Measurements from ENCODE around the gene THEMIS. TPM values are rescaled to one million over a fixed set of nuclear protein-coding genes. Genes with fewer than 3 reads are reported as not detected.

Gene THEMIS
- total and polyA plus RNA-seq, 2 of the 4 experiments (the other 2 are of a cell fraction): not detected

- H3K9me1 ChIP-seq (ENCODE audit: insufficient read depth, low read length): no peaks in the 10 kb centered on the region
- no peak overlapping the region for H2AK5ac ChIP-seq (ENCODE audit: low read depth, low read length)
- BruUV-seq (replicated peaks): no TSS peak
- H3K36me3 ChIP-seq (ENCODE audit: control insufficient read depth, insufficient read depth, low read length): no peaks in the 10 kb centered on the region
- no peak overlapping the region for H4K5ac ChIP-seq (ENCODE audit: low read depth, low read length)
- H3K27me3 ChIP-seq (ENCODE audit: control insufficient read depth, insufficient read depth, low read length): peaks cover 3% of the 10 kb centered on the region; the same call in 1 of the 2 replicates
- H3K4ac ChIP-seq (ENCODE audit: low read depth, low read length): no peak overlapping the region
- no peak overlapping the region for H4K91ac ChIP-seq (ENCODE audit: insufficient read depth, low read depth, low read length)
- no peak overlapping the region for H3K14ac ChIP-seq (replicated peaks; ENCODE audit: low read depth, low read length)
- DNase-seq (peak; percentile 8), ATAC-seq (ENCODE audit: low read depth) (no peak)
- dilution Hi-C loops (cut with HindIII; ENCODE audit: low sequenced_read_pairs, unreplicated experiment) (no loop called here), intact Hi-C loops (cut with micrococcal nuclease) (no loop called here), in situ Hi-C loops (cut with MboI; ENCODE audit: low sequenced_read_pairs) (no loop called here)
- H3K9me3 ChIP-seq (ENCODE audit: control insufficient read depth, insufficient read depth, low read length): peaks cover 2% of the 10 kb centered on the region; the same call in 1 of the 2 replicates
- H3K9ac ChIP-seq (ENCODE audit: low read depth, low read length): no peak overlapping the region
- H2AFZ ChIP-seq (replicated peaks; ENCODE audit: low read length, poor library complexity): no peak overlapping the region
- no peak overlapping the region for H2BK5ac ChIP-seq (ENCODE audit: low read depth, low read length, poor library complexity, severe bottlenecking)
- no peaks in the 10 kb centered on the region for H3K79me1 ChIP-seq (ENCODE audit: low read depth in 1 of 2, low read length in 2 of 2)
- WGBS, 2 experiments (ENCODE audit: extremely low coverage in 2 of 2, insufficient read length in 1 of 2): no CpG with 5 or more reads among the region's 2 CpGs
- ChIA-PET CTCF (no interaction called here), POLR2A (ENCODE audit: unreplicated experiment) (no interaction called here)
- no peak overlapping the region for H4K8ac ChIP-seq (ENCODE audit: low read depth in 2 of 2, low read length in 2 of 2)
- no peak overlapping the region for H2AK9ac ChIP-seq (replicated peaks; ENCODE audit: low read depth, low read length, poor library complexity)
- no peak overlapping the region for H3K27ac ChIP-seq (ENCODE audit: insufficient read depth, low read length)
- no peak overlapping the region for H3K56ac ChIP-seq (ENCODE audit: extremely low read depth, insufficient read depth, low read length)
- H3K4me3 ChIP-seq (ENCODE audit: insufficient read depth, low read depth, low read length): no peak overlapping the region
- TF ChIP-seq CHD1 (IDR thresholded peaks at IDR 0.05; ENCODE audit: low read depth, low read length) (no peak), RFX5 (IDR thresholded peaks at IDR 0.05; ENCODE audit: low read depth, low read length) (no peak)
- no peak overlapping the region for H2BK20ac ChIP-seq (ENCODE audit: low read depth, low read length)
- no peak overlapping the region for H2BK120ac ChIP-seq (ENCODE audit: low read depth, low read length)
- H3K23ac ChIP-seq (ENCODE audit: low read depth, low read length): no peak overlapping the region
- no peaks in the 10 kb centered on the region for H3K4me1 ChIP-seq (ENCODE audit: control insufficient read depth, insufficient read depth, low read length)
- no peak overlapping the region for H3K4me2 ChIP-seq (ENCODE audit: low read depth, low read length)
- H2BK15ac ChIP-seq (ENCODE audit: low read depth, low read length): no peak overlapping the region
- no peaks in the 10 kb centered on the region for H4K20me1 ChIP-seq (ENCODE audit: insufficient read depth, low read length)
- H3K18ac ChIP-seq (ENCODE audit: low read depth, low read length): no peak overlapping the region
Observed at GRCh38 chr6:127924440-127924839, 23.6 kb upstream of the THEMIS start.

All from IMR-90 (cell line).